ENCODE measurements around the gene DNAH8.

GRCh38 chr6:39040080-39040673, 325.1 kb downstream of the DNAH8 start:
- TF ChIP-seq CTCF (conservative IDR thresholded peaks at IDR 0.05 in 1 of 2, IDR thresholded peaks at IDR 0.05 in 1 of 2; ENCODE audit: extremely low read depth in 1 of 2, insufficient read depth in 1 of 2, low read depth in 1 of 2, low read length in 2 of 2): no peak
- no peak for TF ChIP-seq EZH2 (IDR thresholded peaks at IDR 0.05; ENCODE audit: borderline replicate concordance, low read length)
